HG02759 (cell line): ENCODE data around the gene STK38L.

Experiments used
- ATAC-seq: cut with Tn5 transposase; IDR thresholded peaks from one replicate; pipeline ENCODE4 v1.9.1; 2021; ENCODE audit warnings: mild to moderate bottlenecking, moderate library complexity; ENCODE audit not compliant: unreplicated experiment

STK38L gene

GRCh38 chr12:27243804-27244688 is at the start of gene STK38L:
Gene STK38L, plus strand, starts transcription at chr12:27244286. Its CDS starts 53,435 bp downstream, at chr12:27297721.
- ATAC-seq = peak; percentile 97

GRCh38 chr12:27194644-27195043 is 49.4 kb upstream of the STK38L start:
- no peak for ATAC-seq

- ATAC-seq = no peak
Measured at GRCh38 chr12:27198036-27198435, 46.0 kb upstream of the STK38L start.

- no peak for ATAC-seq
Measured at GRCh38 chr12:27199638-27200300, 44.3 kb upstream of the STK38L start.

- no peak for ATAC-seq
Measured at GRCh38 chr12:27201169-27201568, 42.9 kb upstream of the STK38L start.

- ATAC-seq = no peak
Measured at GRCh38 chr12:27206801-27207502, 37.1 kb upstream of the STK38L start.

- ATAC-seq = peak; percentile 91
Measured at GRCh38 chr12:27207615-27208413, 36.3 kb upstream of the STK38L start.

- peak; percentile 26 for ATAC-seq
Measured at GRCh38 chr12:27208414-27208750, 35.7 kb upstream of the STK38L start.

GRCh38 chr12:27209257-27209910 is 34.7 kb upstream of the STK38L start:
- no peak for ATAC-seq

GRCh38 chr12:27210187-27210586 is 33.9 kb upstream of the STK38L start:
- ATAC-seq = no peak

- no peak for ATAC-seq
Measured at GRCh38 chr12:27212861-27213260, 31.2 kb upstream of the STK38L start.

- no peak for ATAC-seq
Measured at GRCh38 chr12:27213304-27213703, 30.8 kb upstream of the STK38L start.

- no peak for ATAC-seq
Measured at GRCh38 chr12:27213830-27214787, 30.0 kb upstream of the STK38L start.

GRCh38 chr12:27217590-27217989 is 26.5 kb upstream of the STK38L start:
- no peak for ATAC-seq

- no peak for ATAC-seq
Measured at GRCh38 chr12:27219693-27220054, 24.4 kb upstream of the STK38L start.

GRCh38 chr12:27220055-27220987 is 23.8 kb upstream of the STK38L start:
- ATAC-seq = peak; percentile 82

GRCh38 chr12:27220988-27221345 is 23.1 kb upstream of the STK38L start:
- ATAC-seq = no peak
